GM12873 (cell line): ENCODE results near the gene PKD1L1.

ENCODE experiments used
- CTCF ChIP-seq: IDR thresholded peaks from 2 replicates; pipeline ENCODE4 v1.5.1; 2012; ENCODE audit warnings: low read depth, mild to moderate bottlenecking, moderate library complexity, low read length, control low read depth; ENCODE audit not compliant: insufficient read depth; ENCODE audit errors: missing control alignments

Gene PKD1L1

DNA sequence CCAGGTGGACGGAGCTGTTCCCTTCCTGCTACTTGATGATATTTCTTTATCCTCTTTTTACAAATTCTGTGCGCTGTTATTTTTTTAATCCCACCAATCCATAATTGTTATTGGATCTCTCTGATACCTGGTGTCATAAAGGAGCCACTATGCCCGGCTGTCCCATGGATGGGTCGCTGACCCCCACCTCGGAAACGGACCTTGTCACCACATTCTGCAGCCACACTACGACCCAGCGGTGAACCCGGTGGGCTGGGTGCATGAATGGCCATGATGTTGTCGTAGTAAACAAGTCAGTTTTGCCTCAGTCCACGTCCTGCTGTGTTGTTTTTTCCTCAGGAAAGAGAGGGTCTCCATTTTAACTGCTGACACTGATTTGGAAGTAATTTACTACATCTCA, 112.2 kb downstream of the PKD1L1 start:
- TF ChIP-seq CTCF, result no peak

DNA sequence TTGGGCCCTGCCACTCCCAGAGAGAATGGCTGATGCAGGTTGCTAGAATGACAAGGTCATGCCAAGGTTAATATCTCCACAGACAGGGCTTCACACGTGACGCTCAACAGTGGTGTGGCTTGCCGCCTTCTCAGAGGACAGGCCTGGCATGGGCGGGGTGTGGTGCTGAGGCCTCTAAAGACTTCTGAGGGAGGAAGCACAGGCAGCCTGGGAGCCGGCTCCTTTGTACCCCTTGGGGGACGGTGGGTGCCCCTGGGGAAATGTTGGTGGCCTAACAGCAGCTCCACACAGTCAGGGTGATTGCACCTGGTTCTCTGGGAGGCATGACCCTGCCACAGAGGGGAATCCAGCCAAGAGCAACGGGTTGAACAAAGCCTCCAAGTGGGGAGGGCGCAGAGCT, 115.1 kb downstream of the PKD1L1 start:
- TF ChIP-seq CTCF, result no peak

GRCh38 chr7:47832105-47832715, 116.1 kb downstream of the PKD1L1 start:
- TF ChIP-seq CTCF, result no peak

DNA sequence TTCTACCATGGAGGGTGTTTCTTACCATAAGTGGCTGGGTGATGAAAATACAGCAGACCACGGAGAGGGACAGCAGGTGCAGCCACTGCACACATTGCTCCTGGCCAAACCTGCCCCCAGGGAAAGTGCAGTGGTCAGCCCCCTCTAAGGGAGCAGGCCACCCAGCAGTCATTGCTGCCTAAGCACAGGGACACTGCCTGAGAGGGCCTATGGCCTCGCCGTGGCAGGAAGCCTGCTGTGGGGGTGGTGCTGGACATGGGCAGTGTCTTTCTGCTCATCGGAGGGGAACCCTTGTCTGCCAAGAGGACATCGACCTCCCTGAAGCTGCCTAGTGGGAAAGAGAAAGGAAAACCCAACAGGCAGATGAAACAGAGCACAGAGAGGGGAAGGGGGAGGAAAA, 118.3 kb downstream of the PKD1L1 start:
- no peak for TF ChIP-seq CTCF

DNA sequence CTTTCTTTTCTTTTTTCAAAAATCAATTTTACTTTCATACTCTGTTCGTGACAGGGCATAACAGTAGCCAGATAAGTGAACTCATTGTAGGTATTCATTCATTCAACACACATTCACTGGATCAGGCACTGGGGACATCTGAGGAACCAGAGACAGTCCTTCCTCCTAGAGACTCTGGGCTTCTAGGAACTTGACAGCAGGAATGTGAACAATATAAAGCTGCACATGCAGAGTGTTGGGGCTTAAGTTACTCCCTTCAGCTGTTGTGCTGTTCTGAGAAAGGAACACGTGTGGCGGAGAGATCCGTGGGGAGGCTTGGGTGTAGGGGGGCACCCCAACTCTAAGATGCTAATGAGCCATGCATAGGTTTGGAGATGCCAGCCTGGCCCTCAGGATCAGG, 120.4 kb downstream of the PKD1L1 start:
- TF ChIP-seq CTCF, result no peak

DNA sequence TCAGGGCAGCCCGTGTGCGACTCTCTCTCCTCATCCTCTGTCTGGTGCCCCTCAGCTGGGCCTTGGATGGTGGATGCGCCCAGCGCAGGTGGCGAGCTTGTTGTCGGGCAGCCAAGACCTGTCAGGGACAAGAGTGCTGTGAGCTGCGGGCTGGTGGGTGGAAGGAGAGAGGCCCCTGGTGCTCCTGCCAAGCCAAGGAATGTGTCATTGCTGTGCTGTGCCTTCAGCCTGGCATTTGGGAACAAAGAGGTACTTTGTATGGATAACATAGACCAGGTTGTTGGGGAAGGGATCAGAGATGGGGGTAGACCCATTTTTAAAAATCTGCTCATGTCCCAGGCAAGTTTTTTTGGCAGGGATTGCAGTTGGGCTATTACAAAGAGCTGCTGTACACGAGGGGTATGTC, 120.9 kb downstream of the PKD1L1 start:
- no peak for TF ChIP-seq CTCF

GRCh38 chr7:47826754-47827153, 121.5 kb downstream of the PKD1L1 start:
- TF ChIP-seq CTCF, result no peak
